ENCODE measurements around the gene CGA. TPM values are rescaled to one million over a fixed set of nuclear protein-coding genes. Genes with fewer than 3 reads are reported as not detected.

Gene CGA
- total RNA-seq, 4 donors from 2014 or later, result not detected

DNA sequence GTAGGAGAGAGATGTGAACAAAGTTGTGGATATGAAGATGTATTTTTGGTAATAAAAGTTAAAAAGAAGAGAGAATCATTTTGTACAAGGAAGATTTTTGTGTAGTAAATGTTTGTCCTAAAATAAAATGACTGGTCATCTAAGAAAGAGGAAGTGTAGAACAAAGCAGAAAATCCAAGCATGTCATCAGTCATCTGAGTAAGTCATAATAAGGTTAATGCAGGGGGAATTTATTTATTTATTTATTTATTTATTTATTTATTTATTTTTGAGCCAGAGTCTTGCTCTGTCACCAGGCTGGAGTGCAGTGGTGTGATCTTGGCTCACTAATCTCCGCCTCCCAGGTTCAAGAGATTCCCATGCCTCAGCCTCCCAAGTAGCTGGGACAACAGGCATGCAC is 15.7 kb upstream of the CGA start:
- no peaks in the 10 kb centered on the region for H3K27me3 ChIP-seq
- no peaks in the 10 kb centered on the region for H3K9me3 ChIP-seq
- DNase-seq (ENCODE audit: low spot score in 2 of 2), result no peak
- TF ChIP-seq POLR2A (IDR thresholded peaks at IDR 0.05) (no peak), EP300 (IDR thresholded peaks at IDR 0.05) (no peak)
- TF ChIP-seq, protein P1, sequence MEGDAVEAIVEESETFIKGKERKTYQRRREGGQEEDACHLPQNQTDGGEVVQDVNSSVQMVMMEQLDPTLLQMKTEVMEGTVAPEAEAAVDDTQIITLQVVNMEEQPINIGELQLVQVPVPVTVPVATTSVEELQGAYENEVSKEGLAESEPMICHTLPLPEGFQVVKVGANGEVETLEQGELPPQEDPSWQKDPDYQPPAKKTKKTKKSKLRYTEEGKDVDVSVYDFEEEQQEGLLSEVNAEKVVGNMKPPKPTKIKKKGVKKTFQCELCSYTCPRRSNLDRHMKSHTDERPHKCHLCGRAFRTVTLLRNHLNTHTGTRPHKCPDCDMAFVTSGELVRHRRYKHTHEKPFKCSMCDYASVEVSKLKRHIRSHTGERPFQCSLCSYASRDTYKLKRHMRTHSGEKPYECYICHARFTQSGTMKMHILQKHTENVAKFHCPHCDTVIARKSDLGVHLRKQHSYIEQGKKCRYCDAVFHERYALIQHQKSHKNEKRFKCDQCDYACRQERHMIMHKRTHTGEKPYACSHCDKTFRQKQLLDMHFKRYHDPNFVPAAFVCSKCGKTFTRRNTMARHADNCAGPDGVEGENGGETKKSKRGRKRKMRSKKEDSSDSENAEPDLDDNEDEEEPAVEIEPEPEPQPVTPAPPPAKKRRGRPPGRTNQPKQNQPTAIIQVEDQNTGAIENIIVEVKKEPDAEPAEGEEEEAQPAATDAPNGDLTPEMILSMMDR (IDR thresholded peaks at IDR 0.05), result no peak
- WGBS, 2 donors, result 92 to 94% methylated on average over 1 of the region's 1 CpG
- no peaks in the 10 kb centered on the region for H3K4me1 ChIP-seq
- H3K4me3 ChIP-seq, result no peak overlapping the region
- H3K36me3 ChIP-seq, result no peaks in the 10 kb centered on the region
- H3K27ac ChIP-seq, result no peak overlapping the region

DNA sequence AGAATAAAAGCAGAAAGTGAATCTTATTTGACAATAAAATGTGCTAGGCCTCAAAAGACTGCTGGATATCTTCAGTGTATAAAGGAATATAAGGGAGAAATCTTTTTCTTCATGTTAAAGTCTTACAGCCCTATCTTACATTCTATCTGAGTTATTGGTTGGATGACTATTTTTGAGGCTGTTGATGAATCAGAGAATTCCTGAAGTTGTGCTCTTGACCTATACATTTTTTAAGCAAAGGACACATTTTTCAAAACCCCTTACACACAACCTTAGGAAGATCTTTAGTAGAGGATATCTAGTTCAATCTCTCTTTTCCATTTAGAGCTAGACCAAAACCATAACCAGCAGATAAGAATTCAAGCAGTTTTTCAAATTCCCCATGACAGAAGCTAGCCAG is 10.9 kb upstream of the CGA start:
- Histone ChIP-seq H3K4me3 (no peak overlapping the region), H3K4me1 (no peaks in the 10 kb centered on the region), H3K27ac (no peak overlapping the region), H3K27me3 (no peaks in the 10 kb centered on the region), H3K36me3 (no peaks in the 10 kb centered on the region), H3K9me3 (no peaks in the 10 kb centered on the region)
- DNase-seq (ENCODE audit: low spot score in 2 of 2), result no peak
- TF ChIP-seq, protein P1 (IDR thresholded peaks at IDR 0.05), result no peak
- TF ChIP-seq POLR2A (IDR thresholded peaks at IDR 0.05) (no peak), EP300 (IDR thresholded peaks at IDR 0.05) (no peak)

DNA sequence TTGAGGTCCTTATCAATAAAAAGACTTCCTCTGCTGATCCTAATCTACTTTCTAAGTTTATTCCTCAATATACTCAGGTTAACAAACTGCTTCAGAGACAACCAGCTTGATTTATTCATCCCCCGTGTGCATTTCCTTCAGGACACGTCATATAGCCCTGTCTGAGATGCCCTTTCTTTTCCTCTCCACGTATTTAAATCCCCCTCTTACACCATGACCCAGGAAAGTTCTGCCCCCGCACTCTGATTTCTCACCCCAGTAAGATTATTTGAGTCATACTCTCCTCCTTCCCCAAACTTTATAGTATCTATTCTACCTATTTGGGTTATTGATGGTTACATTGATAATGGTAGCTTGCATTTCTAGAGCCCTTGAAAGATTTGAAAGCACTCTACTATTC is 9.8 kb upstream of the CGA start:
- no peaks in the 10 kb centered on the region for H3K4me1 ChIP-seq
- H3K27me3 ChIP-seq, result no peaks in the 10 kb centered on the region
- no peaks in the 10 kb centered on the region for H3K9me3 ChIP-seq
- DNase-seq (ENCODE audit: low spot score in 2 of 2), result no peak
- H3K4me3 ChIP-seq, result no peak overlapping the region
- H3K27ac ChIP-seq, result no peak overlapping the region
- TF ChIP-seq POLR2A (IDR thresholded peaks at IDR 0.05), result no peak
- TF ChIP-seq, protein P1 (IDR thresholded peaks at IDR 0.05), result no peak
- no peak for TF ChIP-seq EP300 (IDR thresholded peaks at IDR 0.05)
- H3K36me3 ChIP-seq, result no peaks in the 10 kb centered on the region
- 72 to 75% methylated on average over 4 of the region's 4 CpGs for WGBS, 2 donors

DNA sequence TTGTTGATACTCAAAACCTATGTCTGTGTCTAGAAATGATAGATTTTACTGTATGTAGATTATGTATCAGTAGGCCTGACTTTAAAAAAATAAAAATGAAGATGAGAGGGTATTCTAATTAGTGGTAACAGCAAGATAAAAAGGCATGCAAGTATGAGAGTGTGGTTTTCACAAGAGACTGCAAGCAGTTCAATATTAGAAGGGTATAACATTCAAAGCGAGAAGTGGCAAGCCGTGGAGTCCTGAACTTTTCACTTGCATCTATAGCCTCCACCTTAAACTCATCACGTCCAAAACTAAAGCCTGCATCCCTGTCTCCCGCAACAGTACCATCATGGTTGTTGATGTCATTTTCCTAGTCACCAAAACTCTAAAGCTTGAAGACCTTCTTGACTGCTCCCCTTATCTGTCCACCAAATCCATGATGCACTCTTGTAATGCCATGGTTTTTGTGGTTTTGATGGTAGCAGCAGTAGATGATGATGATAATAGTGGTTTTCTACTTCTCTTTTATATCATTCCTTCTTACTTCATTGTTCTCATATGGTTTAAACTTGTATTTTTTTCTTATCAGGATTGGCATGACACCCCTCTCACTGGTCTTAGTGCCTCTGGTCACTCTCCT is 9.2 kb upstream of the CGA start:
- H3K4me3 ChIP-seq, result no peak overlapping the region
- no peak for DNase-seq (ENCODE audit: low spot score in 2 of 2)
- TF ChIP-seq POLR2A (IDR thresholded peaks at IDR 0.05) (no peak), EP300 (IDR thresholded peaks at IDR 0.05) (no peak)
- TF ChIP-seq, protein P1 (IDR thresholded peaks at IDR 0.05), result no peak
- H3K4me1 ChIP-seq, result no peaks in the 10 kb centered on the region
- WGBS, 2 donors, result 90 to 96% methylated on average over 4 of the region's 4 CpGs
- H3K9me3 ChIP-seq, result no peaks in the 10 kb centered on the region
- no peaks in the 10 kb centered on the region for H3K27me3 ChIP-seq
- H3K36me3 ChIP-seq, result no peaks in the 10 kb centered on the region
- H3K27ac ChIP-seq, result no peak overlapping the region

DNA sequence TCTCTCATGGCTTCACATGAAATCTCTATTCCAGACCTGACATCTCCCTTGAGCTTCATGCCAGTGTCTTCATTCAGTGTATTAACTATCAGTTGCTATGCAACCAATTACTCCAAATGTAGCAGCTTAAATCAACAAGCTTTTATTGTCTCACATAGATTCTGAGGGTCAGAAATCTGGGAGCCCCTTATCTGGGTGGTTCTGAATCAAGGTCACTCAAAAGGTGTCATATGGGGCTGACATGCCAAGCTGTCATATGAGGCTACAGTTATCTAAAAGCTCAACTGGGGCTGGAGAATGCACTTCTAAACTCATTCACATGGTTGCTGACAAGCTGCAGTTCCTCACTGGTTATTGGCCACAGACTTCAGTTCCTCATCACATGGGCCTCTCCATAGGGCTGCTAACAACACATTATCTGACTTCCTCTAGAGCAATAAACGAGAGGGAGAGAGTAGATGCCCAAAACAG is 7.3 kb upstream of the CGA start:
- Histone ChIP-seq H3K4me1 (no peaks in the 10 kb centered on the region), H3K4me3 (no peak overlapping the region), H3K9me3 (no peaks in the 10 kb centered on the region), H3K36me3 (no peaks in the 10 kb centered on the region), H3K27ac (no peak overlapping the region), H3K27me3 (peaks cover 0 to 5% of the 10 kb centered on the region in 2 donors)
- TF ChIP-seq, protein P1 (IDR thresholded peaks at IDR 0.05), result no peak
- WGBS, 2 donors, result 5 to 10% methylated on average over 1 of the region's 1 CpG
- no peak for DNase-seq (ENCODE audit: low spot score in 2 of 2)
